NCI-H774 (cell line): ENCODE results near the gene ODF4.
"Not testable (repeated sequence)": the region's sequence is repeated elsewhere in the genome, so short reads cannot be mapped to it uniquely, and the experiment has no call there.

Source experiments
- DNase-seq: peaks from one replicate; lab custom pipeline; 2025; lab: John Stamatoyannopoulos, UW

Gene ODF4

DNA sequence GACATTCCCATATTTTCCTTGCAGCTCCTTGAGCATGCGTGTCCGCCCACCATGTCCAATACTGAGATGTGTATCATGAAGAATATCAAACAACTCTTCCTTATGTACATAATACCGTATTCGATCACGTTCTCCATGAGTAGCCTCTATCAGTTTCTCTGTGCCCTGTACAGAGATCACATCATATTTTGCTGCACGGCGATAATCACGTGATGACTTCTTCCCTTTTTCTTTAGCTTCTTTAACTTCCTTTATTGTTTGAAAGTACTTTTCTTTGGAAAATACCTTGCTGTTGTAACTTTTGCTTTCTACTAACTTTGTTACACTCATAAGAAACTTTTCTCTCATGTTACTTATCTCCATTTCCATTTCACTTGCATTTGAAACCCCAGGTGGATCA lies 30.3 kb downstream of the ODF4 start:
- DNase-seq: no peak

DNA sequence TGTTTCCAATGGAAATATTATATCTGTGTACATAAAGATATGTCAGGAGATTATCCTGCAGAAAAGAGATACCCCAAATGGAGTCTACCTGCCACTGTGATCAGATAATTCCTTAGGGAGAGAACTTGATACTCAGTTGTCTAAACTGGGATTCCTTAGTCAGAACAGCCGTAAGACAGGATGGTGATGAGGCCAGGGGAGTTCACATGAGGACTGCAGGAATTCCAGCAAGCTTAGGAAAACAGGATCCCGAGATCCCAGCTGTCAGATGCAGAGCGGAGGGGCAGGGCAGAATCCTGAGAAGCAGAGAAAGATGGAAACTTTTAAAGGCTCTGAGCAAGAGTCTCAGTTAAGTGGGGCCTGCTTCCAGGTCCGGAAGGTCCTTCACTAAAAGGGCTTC lies 32.1 kb downstream of the ODF4 start:
- no peak for DNase-seq

DNA sequence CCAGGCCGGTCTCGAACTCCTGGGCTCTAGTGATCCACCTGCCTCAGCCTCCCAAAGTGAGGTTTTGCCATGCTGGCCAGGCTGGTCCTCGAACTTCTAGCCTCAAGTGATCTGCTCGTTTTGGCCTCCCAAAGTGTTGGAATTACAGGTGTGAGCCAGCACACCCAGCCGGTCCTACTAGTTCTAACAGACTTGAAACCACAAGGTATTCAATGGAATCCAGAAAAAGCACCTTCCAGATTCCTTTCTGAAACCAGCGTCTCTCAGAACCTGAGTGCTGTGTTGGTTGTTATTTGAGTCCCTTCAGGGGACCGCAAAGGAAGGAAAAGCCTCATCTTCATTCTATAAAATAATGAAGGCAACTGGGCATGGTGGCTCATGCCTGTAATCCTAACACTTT lies 32.8 kb downstream of the ODF4 start:
- no peak for DNase-seq

DNA sequence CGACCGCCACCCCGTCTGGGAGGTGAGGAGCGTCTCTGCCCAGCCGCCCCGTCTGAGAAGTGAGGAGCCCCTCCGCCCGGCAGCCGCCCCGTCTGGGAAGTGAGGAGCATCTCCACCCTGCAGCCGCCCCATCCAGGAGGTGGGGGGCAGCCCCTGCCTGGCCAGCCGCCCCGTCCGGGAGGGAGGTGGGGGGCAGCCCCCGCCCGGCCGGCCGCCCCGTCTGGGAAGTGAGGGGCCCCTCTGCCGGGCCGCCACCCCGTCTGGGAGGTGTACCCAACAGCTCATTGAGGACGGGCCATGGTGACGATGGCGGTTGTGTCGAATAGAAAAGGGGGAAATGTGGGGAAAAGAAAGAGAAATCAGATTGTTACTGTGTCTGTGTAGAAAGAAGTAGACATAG lies 34.2 kb downstream of the ODF4 start:
- not testable (repeated sequence) for DNase-seq

DNA sequence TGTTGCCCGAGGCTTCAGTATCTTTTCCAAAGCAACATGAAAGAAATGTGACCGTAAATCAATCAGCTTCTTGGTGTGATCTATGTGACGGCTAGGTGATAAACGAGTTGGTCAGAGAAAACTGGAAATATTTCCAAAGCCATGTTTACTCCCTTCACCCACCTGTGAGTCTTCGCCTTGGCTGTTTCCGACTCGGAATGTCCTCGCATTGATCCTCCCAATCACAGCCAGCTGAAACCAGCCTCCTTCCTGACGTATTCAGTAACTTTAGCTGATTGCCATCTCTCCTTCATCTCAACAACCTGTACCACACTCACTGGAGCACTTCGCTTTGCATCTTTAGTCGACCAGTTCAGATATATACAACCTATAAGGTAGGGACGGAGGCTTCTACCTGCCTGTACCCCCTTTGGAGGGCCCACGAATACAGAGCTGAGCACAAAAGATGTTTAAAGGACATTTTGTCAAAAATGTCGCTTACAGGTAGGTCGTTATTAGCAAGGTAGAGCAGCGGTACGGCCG lies 36.2 kb downstream of the ODF4 start:
- no peak for DNase-seq

DNA sequence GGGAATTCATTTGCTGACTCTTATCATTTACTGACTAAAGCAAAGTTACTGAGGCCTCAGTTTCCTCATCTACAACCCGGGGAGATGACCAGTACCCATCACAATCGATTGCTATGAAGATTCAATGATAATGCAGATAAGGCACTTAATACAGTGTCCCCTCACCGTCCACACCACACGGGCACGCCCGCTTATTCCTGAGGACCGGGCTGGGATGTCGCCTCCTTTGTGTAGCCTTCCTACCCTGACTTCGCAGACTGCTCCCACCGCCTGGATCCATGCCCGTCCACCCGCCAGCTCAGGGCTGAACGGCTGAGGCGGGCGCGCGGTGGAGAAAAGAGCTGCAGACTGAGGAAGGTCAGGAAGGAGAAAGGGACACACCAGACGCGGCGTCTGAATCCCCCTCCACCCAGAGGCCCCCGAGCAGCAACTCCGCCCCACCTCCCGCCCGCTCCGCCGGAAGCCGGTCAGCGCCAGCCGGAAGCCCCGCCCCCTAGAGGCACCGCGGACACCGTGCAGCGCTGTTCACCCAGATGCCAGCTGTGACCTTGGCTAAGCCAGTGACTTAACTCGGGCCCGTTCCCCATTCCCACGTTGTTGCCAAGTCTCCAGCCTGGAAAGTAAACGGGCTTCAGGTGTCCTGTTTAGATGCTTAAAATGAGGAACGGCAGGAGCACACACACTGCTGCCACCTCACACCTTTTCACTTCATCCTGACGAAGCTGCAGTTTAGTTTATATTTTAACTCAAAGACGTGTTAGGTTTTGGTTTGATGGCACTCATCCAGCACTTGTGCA lies 36.8 kb downstream of the ODF4 start, which contains the start of gene KRABD2:
Gene KRABD2 (minus strand): TSS at position 434 of the 797 bp plus-strand sequence.
- peak; percentile 66 for DNase-seq

DNA sequence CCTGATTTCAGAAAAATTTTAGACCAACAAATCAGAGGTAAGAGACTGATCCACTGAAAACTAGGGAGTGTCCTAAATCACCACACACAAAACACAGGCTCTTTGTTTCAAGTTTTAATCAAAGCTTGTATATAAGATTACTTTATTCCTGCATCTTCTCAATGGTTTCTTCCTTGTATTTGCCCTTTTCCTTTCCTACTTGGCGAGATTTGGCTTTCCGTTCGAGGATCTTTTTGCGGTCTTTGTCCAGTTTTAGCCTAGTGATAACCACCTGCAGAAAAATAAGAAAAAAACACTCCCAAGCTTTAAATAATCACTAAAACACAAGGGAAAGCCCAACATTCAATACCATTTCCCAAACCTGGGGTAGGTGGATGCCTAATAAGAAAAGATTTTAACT lies 37.8 kb downstream of the ODF4 start:
- no peak for DNase-seq

DNA sequence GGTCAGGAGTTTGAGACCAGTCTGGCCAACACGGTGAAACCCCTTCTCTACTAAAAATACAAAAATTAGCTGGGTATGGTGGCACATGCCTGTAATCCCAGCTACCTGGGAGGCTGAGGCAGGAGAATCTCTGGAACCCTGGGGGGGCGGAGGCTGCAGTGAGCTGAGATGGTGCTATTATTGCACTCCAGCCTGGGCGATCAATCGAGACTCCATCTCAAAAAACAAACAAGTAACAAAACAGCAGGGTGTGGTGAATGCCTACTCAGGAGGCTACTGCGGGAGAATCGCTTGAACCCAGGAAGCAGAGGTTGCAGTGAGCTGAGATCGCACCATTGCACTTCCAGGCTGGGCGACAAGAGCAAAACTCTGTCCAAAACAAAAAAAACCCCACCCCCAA lies 38.5 kb downstream of the ODF4 start:
- DNase-seq: not testable (repeated sequence)

DNA sequence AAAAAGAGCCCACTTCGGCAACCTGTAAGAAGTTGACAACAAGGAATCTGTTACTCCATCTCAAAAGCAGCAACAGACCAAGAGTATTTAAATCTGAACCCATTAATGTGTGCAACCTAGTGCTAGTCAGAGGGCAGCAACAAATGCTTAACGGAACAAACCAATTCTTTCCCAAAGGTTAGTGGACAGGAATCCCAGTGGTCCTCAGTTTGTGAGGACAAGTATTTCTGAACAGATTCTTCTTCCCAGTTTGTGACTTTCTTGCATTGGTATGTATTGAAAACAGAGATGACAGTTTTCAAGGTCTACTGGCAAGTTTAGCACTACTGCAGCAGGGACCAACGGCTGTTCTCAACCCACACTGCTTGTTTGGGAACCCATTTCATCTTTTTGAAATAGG lies 40.4 kb downstream of the ODF4 start:
- DNase-seq: no peak

DNA sequence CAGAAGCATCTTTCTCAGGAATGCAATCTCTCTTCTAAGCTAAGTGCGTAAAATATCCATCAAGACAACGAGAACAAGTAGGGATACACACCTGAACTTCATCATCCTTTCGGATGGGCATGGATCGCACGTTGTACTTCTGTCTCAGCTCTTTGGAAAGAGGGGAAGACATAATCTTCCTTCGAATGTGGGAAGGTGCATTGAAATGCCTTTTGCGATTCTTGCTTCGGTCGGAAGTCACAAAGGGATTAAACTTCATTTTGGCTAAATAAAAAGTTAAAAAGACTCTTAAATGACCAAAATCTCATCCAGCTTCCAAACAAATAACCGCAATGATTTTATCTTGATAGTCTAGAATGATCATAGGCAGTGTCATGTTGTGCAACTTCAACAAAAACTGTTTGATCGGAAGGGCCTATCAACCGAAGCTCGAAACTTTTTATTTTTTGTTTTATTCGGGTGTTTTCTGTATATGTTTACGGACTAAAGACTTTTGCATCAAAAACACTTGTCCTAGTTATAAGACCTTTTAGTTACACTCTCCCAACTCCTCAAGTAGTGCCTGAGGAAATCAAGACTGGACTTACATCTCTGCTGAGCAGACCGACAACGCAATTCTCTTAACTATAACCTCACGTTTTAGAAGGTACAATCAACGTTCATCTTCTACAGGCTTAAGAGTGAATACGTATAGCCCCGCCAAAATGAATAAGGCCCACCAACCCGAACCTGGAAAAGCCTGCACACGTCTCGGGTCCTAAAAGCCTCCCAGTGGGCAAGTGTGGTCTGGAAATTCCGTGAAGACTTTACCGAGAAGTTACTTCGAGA lies 42.6 kb downstream of the ODF4 start:
- no peak for DNase-seq

DNA sequence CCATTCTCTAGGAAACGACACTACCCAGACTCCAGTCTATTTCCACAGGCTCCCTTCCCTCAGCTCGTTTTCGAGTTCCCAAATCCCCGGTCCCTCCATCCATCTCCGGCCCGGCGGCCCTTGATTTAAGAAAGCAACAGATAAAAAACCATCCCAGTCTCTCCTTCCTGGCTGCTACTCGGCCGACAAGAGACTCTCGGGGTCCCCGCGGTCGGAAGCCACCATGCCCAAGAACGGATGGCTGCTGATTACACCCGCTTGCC lies 43.2 kb downstream of the ODF4 start:
- DNase-seq: no peak

DNA sequence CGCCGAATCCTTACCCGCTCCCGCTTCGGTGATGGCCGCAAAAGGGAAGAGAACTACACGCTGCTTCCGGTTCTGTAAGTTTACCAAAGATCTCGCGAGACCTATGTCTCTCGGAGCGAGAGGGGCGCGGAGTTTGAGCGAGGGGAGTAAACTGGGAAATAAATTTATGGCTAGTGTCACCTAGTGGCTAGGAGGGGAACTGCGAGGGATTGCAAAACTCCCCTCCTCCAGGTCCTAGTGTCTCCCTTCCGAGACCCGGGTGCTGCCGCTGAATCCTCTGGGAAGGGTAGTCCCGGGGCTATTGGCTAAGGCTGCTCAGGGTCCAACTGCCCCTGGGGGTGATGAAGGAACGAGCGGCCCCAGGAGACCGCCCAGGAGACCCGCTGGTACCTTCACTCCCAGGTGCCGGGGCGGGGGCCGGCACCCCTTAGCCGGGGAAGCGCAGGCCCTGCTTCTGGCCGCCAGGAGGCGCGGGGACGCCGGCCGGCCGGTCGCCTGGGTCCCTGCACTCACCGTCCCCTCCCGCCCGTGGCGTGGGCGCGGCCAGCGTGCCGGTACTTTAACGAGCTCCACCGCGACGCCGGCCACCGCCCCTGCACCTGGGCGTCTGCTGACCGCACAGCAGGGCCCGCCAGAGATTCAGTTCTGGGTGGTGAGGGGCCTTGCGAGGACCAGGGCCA lies 43.6 kb downstream of the ODF4 start, which contains the start of gene RPL26:
Gene RPL26 (minus strand): TSS at position 51 of the 680 bp plus-strand sequence. CDS start 883 bp downstream, outside the sequence.
- DNase-seq: peak; percentile 87

DNA sequence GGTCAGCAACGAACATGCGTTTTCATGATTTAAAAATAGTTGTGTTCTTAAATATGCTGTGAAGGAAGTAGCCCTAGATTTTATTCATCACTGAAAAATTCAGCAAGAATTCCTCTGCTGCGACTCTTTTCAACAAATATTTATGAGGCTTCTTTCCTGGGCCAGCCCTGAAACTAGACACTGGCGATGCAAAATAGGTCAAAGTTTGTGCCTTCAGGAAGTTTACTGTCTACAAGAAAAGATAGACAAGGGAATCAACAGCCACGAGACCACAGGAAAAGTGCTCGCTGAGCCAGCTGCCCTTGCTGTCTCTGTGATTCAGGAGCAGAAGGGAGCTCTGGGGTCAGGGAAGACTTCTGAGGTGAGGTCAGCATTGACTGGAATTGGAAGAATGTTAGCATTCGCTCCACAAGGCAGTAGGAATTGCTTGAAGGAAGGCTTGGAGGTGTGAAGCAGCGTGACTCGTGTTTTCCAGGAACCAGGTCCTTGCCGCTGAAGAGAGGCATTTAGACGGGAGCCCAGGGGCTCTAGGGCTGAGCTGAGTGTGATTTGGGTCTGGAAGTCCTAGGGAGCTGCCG lies 45.2 kb downstream of the ODF4 start:
- no peak for DNase-seq

DNA sequence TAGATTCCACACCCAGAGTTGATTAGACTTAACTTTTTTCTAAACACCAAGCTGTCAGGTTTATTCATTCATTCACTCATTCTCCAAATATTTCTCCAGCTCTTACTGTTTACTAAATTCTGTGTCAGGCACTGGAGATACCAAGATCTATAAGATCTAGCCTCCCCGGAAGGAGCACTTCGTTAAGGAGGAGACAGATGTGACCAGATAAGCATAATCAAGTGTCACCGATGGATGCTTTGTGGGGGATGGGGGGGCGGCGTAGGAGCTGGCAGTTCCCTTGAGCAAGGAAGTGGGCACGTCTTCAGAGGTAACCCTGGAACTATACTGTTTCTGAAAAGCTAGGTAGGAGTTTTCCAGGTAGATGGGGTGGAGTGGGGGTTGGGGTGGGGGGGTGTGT lies 47.2 kb downstream of the ODF4 start:
- no peak for DNase-seq

DNA sequence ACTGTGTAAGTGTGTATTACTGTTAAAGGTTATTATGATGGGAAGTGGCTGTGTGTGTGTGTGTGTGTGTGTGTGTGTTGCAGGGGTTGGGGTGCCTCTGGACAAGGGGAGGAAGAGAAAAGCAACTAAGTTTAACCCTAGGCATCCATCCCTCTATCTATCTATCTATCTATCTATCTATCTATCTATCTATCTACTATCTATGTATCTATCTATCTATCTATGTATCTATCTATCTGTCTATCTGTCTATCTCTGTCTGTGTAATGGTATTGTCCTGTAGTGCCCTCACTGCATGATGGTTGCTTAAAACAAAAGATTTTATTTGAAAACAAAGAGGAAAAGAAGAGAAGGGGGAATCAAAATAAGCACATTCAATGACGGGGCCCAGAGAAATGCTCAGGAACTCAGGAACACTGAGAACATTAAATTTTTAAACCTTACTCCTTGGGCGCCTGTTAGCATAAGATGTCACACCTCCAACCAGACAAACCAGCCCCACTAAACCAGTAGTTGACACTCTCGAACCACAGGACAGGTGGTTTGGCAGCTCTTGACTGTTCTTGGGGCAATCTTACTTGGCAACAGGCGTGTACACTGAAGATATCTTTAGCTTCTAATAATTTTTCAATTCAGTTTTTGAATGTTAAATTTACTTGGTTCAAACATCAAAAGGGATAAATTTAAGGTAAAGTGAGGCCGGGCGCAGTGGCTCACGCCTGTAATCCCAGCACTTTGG lies 48.4 kb downstream of the ODF4 start:
- no peak for DNase-seq

DNA sequence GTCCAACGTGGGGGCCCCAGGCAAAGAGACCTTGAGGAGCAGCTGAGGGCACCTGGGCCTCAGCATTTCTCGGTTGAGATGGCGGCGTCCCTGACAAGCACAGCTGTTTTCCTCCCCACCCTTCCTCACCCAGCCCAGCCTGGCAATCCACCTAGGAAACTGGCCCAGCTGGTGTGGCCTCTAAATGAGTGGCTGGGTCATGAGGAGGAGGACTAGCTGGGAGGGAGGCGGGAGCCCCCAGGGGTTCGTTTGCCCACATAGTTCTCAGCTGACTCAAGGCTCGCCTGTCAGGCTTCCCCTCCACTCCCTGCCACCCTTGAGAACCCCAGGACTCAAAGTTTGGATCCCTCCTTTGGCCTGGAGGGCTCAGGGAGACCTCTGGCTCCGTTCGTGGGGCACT lies 52.1 kb downstream of the ODF4 start:
- DNase-seq: no peak

DNA sequence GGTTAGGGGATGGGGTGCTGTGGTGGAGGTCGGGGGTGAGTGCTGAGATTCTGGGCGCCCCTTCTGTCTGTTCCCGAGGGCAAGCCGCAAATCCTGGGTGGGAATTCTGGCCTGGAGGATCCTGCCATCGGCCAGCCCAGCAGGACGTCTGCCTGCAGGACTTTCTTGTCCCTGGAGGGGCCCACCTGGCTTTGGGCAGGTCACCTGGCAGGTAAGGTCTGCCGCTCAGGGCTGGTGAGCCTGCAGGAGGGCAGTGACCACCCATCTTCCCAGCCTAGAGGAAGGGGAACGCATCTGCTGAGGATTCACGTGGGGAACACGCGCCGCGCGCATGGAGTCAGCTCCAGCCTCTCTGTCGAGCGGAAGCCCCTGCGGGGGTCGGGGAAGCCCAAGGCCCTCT lies 52.6 kb downstream of the ODF4 start:
- no peak for DNase-seq

DNA sequence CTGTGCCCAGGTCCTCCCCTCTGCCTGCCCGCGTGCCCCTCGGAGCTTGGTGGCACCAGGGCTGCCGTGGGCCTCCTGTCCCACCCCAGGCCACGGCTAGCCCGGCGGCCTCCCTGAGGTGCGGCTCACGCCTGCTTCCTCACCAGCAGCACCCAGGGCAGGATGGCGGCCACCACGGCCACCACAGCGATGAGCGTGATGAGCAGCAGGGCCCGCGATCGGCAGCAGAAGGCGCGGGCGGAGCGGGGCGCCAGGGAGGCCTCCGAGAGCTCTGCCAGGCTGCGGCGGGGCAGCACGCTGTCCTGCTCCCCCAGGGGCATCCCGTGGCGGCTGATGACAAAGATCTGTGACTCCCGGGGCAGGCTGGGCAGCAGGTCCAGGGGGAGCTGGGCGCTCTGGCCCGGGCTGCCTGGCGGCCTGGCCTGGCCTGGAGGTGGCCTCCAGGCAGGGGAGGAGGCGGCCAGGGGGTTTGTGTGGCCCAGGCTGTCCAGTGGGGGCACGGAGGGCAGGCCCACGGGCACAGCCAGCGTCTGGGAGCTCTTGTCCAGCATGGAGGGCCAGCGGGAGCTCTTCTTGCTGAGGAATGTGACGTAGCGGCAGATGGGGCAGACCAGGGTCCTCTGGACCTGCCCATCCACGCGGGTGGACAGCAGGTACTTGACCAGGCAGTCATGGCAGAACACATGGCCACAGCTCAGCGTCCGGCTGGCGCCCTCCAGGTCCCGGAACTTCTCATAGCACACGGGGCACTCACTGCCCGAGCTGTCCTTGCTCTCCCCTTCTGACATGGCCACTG lies 53.2 kb downstream of the ODF4 start:
- no peak for DNase-seq

DNA sequence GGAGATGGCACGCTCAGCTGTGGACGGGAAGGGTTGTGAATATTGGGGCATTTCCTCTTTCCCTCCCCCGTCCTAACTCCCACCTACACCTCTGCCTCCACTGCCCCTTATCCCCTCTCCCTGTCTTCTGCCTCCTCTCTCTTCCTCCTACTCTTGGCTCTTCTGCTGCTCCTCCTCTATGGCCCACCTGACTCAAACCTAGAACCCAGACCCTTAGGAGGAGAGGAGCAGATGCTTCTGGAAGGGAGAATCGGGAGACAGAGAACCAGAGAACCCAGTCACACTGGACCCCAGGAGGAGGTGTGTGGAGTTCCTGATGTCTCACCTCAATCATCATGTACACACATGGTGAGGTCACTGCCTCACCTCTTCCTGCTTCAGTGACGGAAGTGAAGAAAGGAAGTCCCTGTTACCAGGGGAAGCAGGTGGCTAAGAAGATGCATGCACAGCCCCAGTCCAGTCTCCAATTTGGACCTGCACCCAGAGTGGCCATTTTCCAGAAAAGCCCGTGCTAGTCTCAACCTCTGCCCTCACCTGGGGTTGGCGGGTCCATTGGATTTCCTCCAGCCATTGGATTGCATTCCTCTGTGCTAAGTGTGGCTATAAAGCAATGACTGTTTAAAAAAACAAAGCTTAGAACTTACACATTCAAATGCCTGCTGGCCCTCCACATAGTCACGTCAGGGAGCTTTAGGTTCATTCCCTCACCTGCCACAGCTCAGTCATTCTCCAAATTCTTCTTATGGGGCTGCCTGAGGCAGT lies 54.0 kb downstream of the ODF4 start:
- DNase-seq: no peak

DNA sequence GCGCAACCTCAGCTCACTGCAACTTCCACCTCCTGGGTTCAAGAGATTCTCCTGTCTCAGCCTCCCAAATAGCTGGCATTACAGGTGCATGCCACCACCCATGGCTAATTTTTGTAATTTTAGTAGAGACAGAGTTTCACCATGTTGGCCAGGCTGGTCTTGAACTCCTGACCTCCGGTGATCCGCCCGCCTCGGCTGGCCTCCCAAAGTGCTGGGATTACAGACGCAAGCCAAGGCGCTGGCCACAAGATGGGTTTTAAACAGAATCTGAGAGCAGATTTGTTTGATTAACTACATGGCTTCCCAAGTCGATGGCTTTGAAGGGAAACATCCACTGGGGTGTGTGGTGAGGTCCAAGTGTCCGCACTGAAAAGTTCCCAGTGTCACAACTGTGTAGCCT lies 54.9 kb downstream of the ODF4 start:
- not testable (repeated sequence) for DNase-seq
